ENCODE data around the gene RHOBTB3.
"Not testable (repeated sequence)": the region's sequence is repeated elsewhere in the genome, so short reads cannot be mapped to it uniquely, and the experiment has no call there.

Gene RHOBTB3

DNA sequence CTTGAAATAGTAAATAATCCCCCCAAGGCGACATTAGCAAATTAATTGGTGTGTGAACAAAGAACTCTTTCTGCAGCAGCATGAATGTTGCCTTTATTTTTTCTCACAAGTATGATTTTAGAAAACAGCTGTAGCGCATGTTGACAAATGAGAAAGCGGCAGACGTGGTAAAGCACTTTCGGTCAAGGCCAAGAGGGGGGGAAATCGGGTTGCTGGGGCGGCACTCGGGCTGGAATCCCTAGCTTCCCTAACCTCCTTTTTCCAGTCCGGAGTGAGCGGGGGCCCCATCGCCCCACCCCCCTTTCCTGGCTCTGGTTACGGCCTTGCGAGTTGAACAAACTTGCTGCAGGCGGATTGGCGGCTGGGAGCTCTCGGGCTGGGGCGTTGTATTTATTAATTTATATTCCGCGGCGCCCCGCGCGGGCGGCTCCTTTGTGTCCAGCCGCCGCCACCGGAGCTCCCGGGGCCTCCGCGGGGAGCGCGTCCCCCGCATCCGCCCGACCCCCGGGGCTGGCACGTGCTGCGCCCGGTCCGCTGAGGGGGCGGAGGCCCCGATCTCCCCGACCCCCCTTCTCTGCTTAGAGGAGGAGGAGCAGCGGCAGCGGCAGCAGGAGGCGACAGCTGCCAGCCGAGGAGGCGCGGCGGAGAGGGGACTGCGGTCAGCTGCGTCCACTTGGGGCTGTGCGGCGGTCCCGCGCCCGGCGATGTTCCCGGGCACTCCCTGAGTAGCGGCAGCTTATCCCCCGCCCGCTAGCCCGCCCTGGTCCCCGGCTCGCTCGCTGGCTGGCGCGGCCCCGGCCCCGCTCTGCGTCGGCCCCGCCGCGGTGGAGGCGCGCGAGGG, at the start of gene RHOBTB3:
Gene RHOBTB3 (plus strand): TSS at position 607 of the 841 bp plus-strand sequence. CDS start 347 bp downstream, outside the sequence.
- DNase-seq (ENCODE audit: low read depth in 3 of 3), result peak in 1 of 3 experiments; percentile 30

GRCh38 chr5:95682891-95683290, 48.2 kb upstream of the RHOBTB3 start, which contains the start of gene SPATA9:
Gene SPATA9 (minus strand): TSS chr5:95682991. CDS start chr5:95682854, 137 bp downstream.
- DNase-seq (ENCODE audit: low read depth in 3 of 3), result no peak

DNA sequence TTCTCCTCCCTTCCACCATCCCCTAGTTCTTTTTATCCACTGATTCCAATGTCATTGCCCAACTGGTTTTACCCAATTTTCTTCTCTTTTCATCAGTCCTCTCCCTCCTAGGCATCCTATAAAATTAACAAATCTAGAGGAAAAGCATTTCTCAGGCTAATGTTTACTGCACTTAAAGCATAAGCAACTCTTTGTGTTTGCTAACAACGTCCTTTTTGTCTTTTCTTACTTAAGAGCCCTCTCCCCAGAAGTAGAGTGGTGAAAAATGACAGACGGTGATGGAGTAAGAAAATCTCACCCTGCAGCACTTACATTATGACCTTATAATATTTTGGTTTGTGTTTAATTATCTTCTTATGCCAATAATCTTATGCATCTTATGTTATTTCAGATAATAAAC, 46.8 kb upstream of the RHOBTB3 start:
- no peak for DNase-seq (ENCODE audit: low read depth in 3 of 3)

DNA sequence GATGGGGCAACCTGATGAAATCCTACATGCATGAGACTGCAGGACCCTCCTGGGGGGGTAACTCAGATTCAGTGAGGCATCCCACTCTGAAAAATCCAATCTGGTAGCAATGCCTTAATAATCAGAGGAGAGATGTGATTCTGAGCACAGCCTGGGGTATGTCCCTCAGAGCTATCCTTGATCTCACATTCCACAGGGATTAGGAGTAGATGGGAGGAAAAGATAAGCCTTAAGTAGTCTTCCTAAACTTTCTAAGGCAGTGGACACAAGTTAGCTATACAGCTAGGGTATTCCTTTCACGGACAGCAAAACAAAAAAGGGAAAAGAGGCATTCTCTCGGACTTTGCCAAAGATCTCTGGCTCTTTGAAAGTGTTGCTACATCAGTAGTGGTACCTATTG, 44.5 kb upstream of the RHOBTB3 start:
- no peak for DNase-seq (ENCODE audit: low read depth in 3 of 3)

DNA sequence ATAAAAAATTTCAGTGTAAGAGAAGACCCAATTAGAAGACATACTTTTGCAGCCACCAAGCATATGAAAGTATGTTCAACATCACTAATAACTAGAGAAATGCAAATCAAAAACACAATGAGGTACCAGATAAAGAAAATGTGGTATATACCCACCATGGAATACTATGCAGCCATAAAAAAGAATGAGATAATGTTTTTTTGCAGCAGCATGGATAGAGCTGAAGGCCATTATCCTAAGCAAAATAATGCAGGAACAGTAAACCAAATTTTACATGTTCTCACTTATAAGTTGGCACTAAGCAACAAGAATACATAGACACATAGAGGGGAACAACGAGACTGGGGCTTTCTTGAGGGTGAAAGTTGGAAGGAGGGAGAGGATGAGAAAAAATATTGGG, 41.5 kb upstream of the RHOBTB3 start:
- no peak for DNase-seq (ENCODE audit: low read depth in 3 of 3)

GRCh38 chr5:95690333-95690732, 40.8 kb upstream of the RHOBTB3 start:
- no peak for DNase-seq (ENCODE audit: low read depth in 3 of 3)

DNA sequence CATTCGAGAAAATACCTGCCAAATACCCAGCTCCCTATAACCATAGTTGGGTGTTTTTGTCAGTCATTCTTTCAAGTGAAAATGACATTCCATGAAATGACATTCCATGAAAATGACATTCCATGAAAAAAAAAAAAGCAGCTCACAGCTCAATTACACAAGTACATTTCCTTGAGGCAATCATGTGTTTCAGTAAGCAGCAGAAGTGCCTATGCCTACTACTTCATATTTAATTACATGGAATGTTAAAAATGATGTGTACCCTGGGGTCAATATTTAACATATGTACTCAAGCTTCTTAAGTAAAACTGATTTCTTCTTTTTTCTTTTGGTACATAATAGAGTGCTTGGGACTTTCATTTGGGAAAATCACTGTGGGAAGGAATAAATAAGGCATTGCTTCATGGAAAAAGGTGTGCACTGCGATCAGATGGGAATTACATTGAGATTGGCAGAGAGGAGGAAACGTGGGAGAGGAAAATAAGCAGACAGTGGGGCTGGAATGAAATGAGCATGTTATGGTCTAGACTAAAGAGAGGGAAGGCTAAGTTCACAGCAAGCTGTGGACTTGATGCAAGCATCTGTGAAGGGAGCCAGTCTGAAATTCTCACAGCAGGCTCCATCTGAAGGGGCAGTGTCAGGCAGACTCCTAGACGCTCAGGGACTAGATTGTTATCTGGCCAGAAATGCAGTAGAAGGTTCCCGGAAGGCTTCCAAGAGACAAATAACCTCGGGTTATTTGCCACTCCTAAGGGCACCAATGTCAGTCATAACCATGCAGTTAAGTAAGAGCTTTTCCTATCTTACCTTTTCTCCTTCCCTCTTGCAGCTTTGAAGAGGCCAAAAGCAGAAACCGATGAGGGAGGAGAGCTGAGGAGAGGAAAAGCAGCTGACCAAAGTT, 33.1 kb upstream of the RHOBTB3 start:
- DNase-seq (ENCODE audit: low read depth in 3 of 3), result no peak

GRCh38 chr5:95699337-95699736, 31.8 kb upstream of the RHOBTB3 start:
- no peak for DNase-seq (ENCODE audit: low read depth in 3 of 3)

DNA sequence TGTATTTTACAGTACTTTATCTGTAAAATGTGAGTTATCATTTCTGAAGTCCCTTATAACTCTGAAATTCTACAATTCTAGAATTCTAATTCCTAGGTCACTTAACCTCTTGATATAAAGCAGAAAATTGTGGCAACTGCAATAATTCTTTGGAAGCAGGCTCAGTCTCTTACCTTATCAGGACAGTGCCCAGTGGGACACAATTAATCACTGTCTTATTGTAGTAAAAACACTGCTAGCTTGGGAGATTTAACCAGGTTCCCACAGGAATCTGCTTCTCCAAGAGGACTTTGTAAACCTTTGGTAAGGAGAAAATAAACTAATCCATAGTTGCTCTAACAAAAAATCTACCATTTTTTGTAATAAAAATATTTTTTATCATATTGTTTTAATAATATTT, 30.1 kb upstream of the RHOBTB3 start:
- no peak for DNase-seq (ENCODE audit: low read depth in 3 of 3)

- DNase-seq (ENCODE audit: low read depth in 3 of 3), result no peak
These were observed 27.0 kb upstream of the RHOBTB3 start for GRCh38 chr5:95704150-95704549.

DNA sequence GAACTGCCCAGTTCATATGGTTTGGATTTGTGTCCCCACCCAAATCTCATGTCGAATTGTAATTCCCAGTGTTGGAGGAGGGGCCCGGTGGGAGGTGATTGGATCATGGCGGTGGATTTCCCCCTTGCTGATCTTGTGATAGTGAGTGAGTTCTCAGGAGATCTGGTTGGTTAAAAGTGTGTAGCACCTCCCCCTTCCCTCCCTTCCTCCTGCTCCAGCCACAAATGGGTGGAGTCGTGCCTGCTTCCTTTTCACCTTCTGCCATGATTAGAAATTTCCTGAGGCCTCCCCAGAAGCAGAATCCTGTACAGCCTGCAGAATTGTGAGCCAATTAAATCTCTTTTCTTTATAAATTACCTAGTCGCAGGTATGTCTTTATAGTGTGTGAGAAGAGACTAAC, 24.9 kb upstream of the RHOBTB3 start:
- not testable (repeated sequence) for DNase-seq (ENCODE audit: low read depth in 3 of 3)

DNA sequence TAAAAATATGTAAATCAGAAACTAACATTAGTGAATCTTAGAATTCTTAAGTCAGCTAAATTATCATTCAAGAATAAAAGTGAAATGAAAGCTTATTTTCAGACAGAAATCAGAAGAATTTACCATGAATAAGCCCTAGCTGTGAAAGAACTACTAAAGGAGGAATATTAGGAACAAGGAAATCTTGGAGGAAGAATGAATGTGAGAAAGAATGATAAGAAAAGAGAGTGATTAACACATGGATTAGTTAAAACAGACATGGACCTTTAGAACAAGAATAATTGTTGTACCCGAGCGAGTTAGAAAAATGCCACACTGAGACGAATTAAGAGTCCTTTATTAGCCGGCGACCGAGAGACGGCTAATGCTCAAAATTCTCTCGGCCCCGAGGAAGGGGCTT, 24.1 kb upstream of the RHOBTB3 start:
- no peak for DNase-seq (ENCODE audit: low read depth in 3 of 3)

GRCh38 chr5:95707534-95708188, 23.5 kb upstream of the RHOBTB3 start:
- DNase-seq (ENCODE audit: low read depth in 3 of 3), result not testable (repeated sequence)

DNA sequence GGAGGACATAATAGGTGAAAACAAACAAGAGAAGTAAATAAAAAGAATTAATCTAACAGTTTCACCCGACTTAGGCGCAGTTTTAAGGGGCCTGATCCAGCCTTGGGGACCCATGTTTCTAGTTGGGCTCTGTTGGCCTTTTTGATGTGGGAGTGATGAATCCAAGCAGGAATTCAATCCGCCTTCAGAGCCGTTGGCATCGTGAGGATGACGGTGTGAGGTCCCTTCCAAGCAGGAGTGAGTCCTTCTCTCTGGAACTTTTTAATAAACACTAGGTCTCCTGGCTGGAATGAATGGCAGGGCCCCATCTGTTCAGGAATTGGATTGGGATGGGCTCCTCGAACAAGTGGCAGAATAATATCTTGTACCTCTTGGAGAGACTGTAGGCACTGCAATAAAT, 22.3 kb upstream of the RHOBTB3 start:
- no peak for DNase-seq (ENCODE audit: low read depth in 3 of 3)

- no peak for DNase-seq (ENCODE audit: low read depth in 3 of 3)
These were observed 21.0 kb upstream of the RHOBTB3 start for GRCh38 chr5:95709967-95710650.

- not testable (repeated sequence) for DNase-seq (ENCODE audit: low read depth in 3 of 3)
These were observed 20.3 kb upstream of the RHOBTB3 start for GRCh38 chr5:95710651-95711500.

DNA sequence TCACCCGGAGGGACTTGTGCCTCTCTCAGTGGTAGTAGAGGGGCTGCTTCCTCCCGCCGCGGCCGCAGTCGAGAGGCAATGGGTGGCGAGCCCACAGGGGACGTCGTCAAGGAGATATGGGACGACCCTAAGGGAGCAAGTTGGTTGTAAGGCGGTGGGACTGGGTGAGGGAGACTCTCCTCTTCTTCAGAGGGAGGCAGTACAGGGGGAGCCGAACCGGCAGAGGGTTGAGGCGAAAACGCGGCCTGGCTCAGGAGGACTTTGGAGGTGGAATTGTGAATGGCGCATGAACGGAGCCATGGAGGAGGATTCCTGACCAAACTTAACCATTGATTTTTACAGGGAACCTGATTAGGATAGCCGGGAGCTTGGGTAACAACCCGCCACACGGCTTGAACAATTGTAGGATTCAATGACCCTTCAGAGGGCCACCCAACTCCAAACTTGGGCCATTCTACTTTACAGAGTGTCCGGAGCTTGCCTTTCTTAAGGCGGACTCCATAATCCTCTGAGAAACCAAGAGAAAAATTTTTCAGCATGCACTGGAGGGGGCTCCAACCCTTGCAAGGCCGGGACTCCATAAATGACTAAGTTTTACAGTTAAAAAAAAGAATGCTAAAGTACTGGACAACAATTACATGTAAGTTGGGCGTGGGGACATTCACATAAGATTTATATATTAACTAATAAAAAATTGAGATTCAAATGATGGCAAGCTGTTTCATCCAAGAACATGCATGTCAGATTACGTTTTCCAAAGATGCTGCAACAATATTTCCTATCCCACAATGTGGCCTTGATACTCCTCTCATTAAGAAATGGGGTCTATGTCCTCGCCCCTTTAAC, 19.4 kb upstream of the RHOBTB3 start:
- no peak for DNase-seq (ENCODE audit: low read depth in 3 of 3)

GRCh38 chr5:95712347-95712958, 18.7 kb upstream of the RHOBTB3 start:
- peak in 1 of 3 experiments; percentile 37 for DNase-seq (ENCODE audit: low read depth in 3 of 3)

DNA sequence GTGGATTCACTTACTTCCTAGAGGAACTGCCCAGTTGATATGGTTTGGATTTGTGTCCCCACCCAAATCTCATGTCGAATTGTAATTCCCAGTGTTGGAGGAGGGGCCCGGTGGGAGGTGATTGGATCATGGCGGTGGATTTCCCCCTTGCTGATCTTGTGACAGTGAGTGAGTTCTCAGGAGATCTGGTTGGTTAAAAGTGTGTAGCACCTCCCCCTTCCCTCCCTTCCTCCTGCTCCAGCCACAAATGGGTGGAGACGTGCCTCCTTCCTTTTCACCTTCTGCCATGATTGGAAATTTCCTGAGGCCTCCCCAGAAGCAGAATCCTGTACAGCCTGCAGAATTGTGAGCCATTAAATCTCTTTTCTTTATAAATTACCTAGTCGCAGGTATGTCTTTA, 17.9 kb upstream of the RHOBTB3 start:
- DNase-seq (ENCODE audit: low read depth in 3 of 3), result not testable (repeated sequence)

Measured in stimulated activated CD4-positive, alpha-beta T cell treated with anti-CD3 and anti-CD28 coated beads, TNF-alpha, amount 100 ng/mL, for 24 hours (primary cell).